ENCODE measurements around the gene FBXO11. TPM values are rescaled to one million over a fixed set of nuclear protein-coding genes. Genes with fewer than 3 reads are reported as not detected.
A peak's percentile ranks its signal among the peaks of the same experiment; 100 is the strongest.

The FBXO11 gene
- total RNA-seq, 2 experiments from 2014 or later: 33.0 to 40.3 TPM

DNA sequence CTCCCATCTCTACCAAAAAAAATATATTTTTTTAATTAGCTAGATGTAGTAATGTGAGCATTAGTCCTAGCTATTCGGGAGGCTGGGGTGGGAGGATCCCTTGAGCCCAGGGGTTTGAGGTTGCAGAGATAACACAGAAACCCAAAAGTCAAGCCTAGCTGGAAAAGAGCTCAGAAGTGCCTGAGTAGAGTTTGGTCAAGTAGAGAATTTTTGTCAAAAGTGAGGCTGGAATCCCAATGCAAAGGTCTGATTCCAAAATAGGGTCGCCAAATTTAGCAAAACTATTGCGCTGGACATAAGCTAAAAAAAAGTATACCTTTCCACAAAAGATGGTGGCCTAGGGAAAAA, 138.8 kb downstream of the FBXO11 start:
- Mint-ChIP-seq H3K27me3 (no peaks in the 10 kb centered on the region), H3K4me1 (peaks cover 2% of the 10 kb centered on the region), H3K27ac (no peak overlapping the region), H3K9me3 (ENCODE audit: low read depth) (no peaks in the 10 kb centered on the region), H3K36me3 (ENCODE audit: low read depth) (no peaks in the 10 kb centered on the region), H3K4me3 (no peak overlapping the region)
- DNase-seq: no peak
- ChIA-PET POLR2A (interaction anchor here (0.6 to 1.0 kb wide), 3 partner anchors 20 to 365 kb away, joined by 3 to 5 read pairs (median 4); partner anchors contain the start of gene MSH2), CTCF (interaction anchor here (0.6 to 3.3 kb wide), 44 partner anchors 8 to 594 kb away, joined by 3 to 26 read pairs (median 4); partner anchors contain the start of gene MSH2)
- ATAC-seq: no peak
- intact Hi-C loops (cut with DNase I, micrococcal nuclease): loop anchor here (5.0 to 10.0 kb wide), 5 partner anchors 50 to 380 kb away; no protein-coding TSS in a partner anchor

DNA sequence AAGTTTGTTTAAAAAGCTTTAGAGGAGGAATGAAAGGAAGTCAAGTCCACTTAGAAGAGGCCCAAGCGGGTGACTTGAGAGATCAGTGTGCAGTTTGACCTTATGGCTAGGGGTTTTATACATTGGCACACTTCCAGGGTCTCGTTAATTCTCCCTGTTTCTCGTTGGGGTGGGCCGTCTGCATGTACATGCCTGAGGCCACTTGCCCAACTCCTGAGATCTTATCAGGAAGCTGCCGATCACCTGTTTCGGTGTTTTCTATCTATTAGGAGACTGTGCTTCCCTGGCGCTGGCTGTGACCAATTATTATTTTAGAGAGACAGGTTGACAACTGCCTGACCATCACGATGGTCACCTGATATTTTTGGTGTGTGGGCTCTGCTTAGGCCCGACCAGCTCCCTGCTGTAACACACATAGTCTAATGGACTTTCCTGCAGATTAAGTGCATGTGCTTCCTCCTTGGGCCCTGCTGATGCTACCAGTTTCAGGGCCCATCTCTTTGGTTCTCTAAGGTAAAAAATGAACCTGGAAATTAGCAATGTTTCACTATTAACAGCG, 154.4 kb downstream of the FBXO11 start:
- Mint-ChIP-seq H3K9me3 (ENCODE audit: low read depth) (peaks cover 2% of the 10 kb centered on the region), H3K4me1 (peaks cover 12% of the 10 kb centered on the region), H3K27ac (peak overlapping the region; percentile 80), H3K27me3 (peaks cover 2% of the 10 kb centered on the region), H3K36me3 (ENCODE audit: low read depth) (no peaks in the 10 kb centered on the region), H3K4me3 (no peak overlapping the region)
- POLR2A ChIA-PET: interaction anchor here (1.3 kb wide), 1 partner anchor 31 kb away, joined by 10 read pairs; the partner anchor contains the start of gene MSH6
- CTCF ChIA-PET: interaction anchor here (0.6 to 1.8 kb wide), 3 partner anchors 8 to 231 kb away, joined by 4 to 7 read pairs (median 4); no protein-coding TSS in a partner anchor
- ATAC-seq: no peak
- DNase-seq: no peak
- intact Hi-C loops (cut with DNase I, micrococcal nuclease): loop anchor here in 1 of 2 experiments (2.0 kb wide), 1 partner anchor 31 kb away; the partner anchor contains the start of gene MSH6

- Mint-ChIP-seq H3K9me3 (ENCODE audit: low read depth) (peaks cover 5% of the 10 kb centered on the region), H3K4me3 (no peak overlapping the region), H3K4me1 (peaks cover 12% of the 10 kb centered on the region), H3K36me3 (ENCODE audit: low read depth) (no peaks in the 10 kb centered on the region), H3K27me3 (peaks cover 13% of the 10 kb centered on the region), H3K27ac (no peak overlapping the region)
- ATAC-seq (no peak), DNase-seq (no peak)
- ChIA-PET CTCF (no interaction called here), POLR2A (no interaction called here)
- intact Hi-C loops (cut with DNase I, micrococcal nuclease): no loop called here
Observed at GRCh38 chr2:47747878-47748277, 158.4 kb downstream of the FBXO11 start.

GRCh38 chr2:47744074-47744473, 162.2 kb downstream of the FBXO11 start:
- DNase-seq (no peak), ATAC-seq (no peak)
- Mint-ChIP-seq H3K9me3 (ENCODE audit: low read depth) (peaks cover 5% of the 10 kb centered on the region), H3K4me3 (no peak overlapping the region), H3K36me3 (ENCODE audit: low read depth) (no peaks in the 10 kb centered on the region), H3K27ac (no peak overlapping the region), H3K27me3 (peaks cover 15% of the 10 kb centered on the region), H3K4me1 (peaks cover 2% of the 10 kb centered on the region)
- ChIA-PET POLR2A (interaction anchor here (0.7 kb wide), 1 partner anchor 16 kb away, joined by 3 read pairs; no protein-coding TSS in a partner anchor), CTCF (interaction anchor here (1.4 to 1.5 kb wide), 2 partner anchors 8 to 24 kb away, joined by 4 to 5 read pairs; no protein-coding TSS in a partner anchor)
- intact Hi-C loops (cut with DNase I, micrococcal nuclease): no loop called here

DNA sequence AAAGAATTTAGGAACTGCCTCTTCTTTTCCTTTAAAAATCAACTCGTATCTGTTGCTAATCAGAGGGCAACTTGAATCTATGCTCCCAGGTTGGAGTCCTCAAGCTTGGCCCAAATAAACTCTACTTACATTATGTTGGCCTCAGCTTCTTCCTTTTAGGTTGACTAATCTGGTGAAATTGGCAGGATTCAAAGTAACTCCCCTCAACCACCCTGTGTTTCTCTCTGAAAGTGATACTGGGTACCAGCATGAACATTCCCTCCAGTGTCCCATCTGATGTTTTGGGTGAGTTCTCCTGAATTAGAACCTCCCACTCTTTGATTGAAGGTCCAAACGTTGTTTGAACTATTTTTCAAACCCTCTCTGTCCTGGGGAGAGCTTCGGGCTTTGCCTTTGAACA, 164.7 kb downstream of the FBXO11 start:
- Mint-ChIP-seq H3K4me3 (no peak overlapping the region), H3K27me3 (peaks cover 15% of the 10 kb centered on the region), H3K36me3 (ENCODE audit: low read depth) (no peaks in the 10 kb centered on the region), H3K27ac (no peak overlapping the region), H3K4me1 (peaks cover 2% of the 10 kb centered on the region), H3K9me3 (ENCODE audit: low read depth) (peaks cover under 1% of the 10 kb centered on the region)
- CTCF ChIA-PET: interaction anchor here (0.9 kb wide), 2 partner anchors 18 to 61 kb away, joined by 3 read pairs; no protein-coding TSS in a partner anchor
- DNase-seq (no peak), ATAC-seq (no peak)
- intact Hi-C loops (cut with DNase I, micrococcal nuclease): no loop called here
- POLR2A ChIA-PET: no interaction called here

GRCh38 chr2:47741101-47741500, 165.2 kb downstream of the FBXO11 start:
- DNase-seq (no peak), ATAC-seq (no peak)
- ChIA-PET POLR2A (no interaction called here), CTCF (interaction anchor here (0.9 kb wide), 2 partner anchors 19 to 60 kb away, joined by 3 read pairs; no protein-coding TSS in a partner anchor)
- Mint-ChIP-seq H3K27me3 (peaks cover 15% of the 10 kb centered on the region), H3K27ac (no peak overlapping the region), H3K36me3 (ENCODE audit: low read depth) (no peaks in the 10 kb centered on the region), H3K9me3 (ENCODE audit: low read depth) (no peaks in the 10 kb centered on the region), H3K4me1 (peaks cover 2% of the 10 kb centered on the region), H3K4me3 (no peak overlapping the region)
- intact Hi-C loops (cut with DNase I, micrococcal nuclease): no loop called here

Other genes starting within 250 kb of the FBXO11 start
- gene MSH6, start 123.4 kb downstream of the FBXO11 start, total RNA-seq: 100 to 1,000 TPM; 119 to 166 TPM